ENCODE measurements around the gene HES3. TPM values are rescaled to one million over a fixed set of nuclear protein-coding genes. Genes with fewer than 3 reads are reported as not detected.

Gene HES3
- total RNA-seq, 1 experiment from 2014 or later = not detected

DNA sequence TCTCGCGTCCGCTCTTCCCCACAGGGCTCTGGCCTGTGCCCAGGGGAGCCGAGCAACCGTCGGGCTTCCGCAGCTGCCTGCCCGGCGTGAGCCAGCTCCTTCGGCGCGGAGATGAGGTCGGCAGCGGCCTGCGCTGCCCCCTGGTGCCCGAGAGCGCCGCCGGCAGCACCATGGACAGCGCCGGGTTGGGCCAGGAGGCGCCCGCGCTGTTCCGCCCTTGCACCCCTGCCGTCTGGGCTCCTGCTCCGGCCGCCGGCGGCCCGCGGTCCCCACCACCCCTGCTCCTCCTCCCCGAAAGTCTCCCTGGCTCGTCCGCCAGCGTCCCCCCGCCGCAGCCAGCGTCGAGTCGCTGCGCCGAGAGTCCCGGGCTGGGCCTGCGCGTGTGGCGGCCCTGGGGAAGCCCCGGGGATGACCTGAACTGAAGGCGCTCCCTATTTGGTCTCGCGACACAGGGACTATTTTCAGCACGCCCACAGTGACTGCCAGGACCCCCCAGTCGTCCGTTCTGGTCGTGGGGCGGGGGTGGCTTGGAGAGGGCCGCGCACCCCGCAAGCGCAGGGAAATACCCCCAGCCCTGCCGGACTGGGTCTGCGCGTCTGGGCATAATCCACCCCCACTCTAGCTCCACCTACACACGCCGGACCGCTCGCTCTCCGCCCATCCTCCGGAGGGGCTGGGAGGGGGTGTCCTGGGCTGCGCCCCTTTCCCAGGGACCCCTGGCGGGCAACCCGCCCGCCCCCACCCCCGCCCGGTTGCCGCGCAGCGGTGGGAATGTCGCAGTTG lies 1.3 kb downstream of the HES3 start:
- no peak overlapping the region; the same call in 1 of the 2 replicates for H3K9ac ChIP-seq (ENCODE audit: low read length)
- no peaks in the 10 kb centered on the region for H4K20me1 ChIP-seq (ENCODE audit: insufficient read depth)
- DNase-seq (ENCODE audit: low read depth, low spot score) (peak; percentile 57), ATAC-seq (peak; percentile 60)
- CTCF ChIA-PET = interaction anchor here (0.6 to 5.0 kb wide), 24 partner anchors 8 to 210 kb away, joined by 3 to 39 read pairs (median 5); partner anchors contain the start of genes HES2, ICMT and RNF207
- H3K27ac ChIP-seq (ENCODE audit: low read depth, low read length) = no peak overlapping the region
- H3K9me3 ChIP-seq (ENCODE audit: control insufficient read depth in 1 of 2, insufficient read depth in 1 of 2, low read depth in 1 of 2, low read length in 2 of 2) = no peaks in the 10 kb centered on the region
- H3K36me3 ChIP-seq (ENCODE audit: control insufficient read depth in 1 of 2, insufficient read depth in 2 of 2, low read length in 2 of 2) = no peaks in the 10 kb centered on the region
- RAD21 ChIA-PET (ENCODE audit: low non-redundant PET in 1 of 2, low total read pairs in 2 of 2, uncharacterized antibody in 2 of 2, unreplicated experiment in 2 of 2) = interaction anchor here (0.6 to 2.8 kb wide), 11 partner anchors 8 to 195 kb away, joined by 3 to 10 read pairs (median 5); partner anchors contain the start of gene ACOT7 (in 1 of the 2)
- TF ChIP-seq TCF7L2 (IDR thresholded peaks at IDR 0.05; ENCODE audit: borderline replicate concordance, extremely low read depth, insufficient read depth, insufficient read length) = peak; percentile 40
- TF ChIP-seq, protein P1, sequence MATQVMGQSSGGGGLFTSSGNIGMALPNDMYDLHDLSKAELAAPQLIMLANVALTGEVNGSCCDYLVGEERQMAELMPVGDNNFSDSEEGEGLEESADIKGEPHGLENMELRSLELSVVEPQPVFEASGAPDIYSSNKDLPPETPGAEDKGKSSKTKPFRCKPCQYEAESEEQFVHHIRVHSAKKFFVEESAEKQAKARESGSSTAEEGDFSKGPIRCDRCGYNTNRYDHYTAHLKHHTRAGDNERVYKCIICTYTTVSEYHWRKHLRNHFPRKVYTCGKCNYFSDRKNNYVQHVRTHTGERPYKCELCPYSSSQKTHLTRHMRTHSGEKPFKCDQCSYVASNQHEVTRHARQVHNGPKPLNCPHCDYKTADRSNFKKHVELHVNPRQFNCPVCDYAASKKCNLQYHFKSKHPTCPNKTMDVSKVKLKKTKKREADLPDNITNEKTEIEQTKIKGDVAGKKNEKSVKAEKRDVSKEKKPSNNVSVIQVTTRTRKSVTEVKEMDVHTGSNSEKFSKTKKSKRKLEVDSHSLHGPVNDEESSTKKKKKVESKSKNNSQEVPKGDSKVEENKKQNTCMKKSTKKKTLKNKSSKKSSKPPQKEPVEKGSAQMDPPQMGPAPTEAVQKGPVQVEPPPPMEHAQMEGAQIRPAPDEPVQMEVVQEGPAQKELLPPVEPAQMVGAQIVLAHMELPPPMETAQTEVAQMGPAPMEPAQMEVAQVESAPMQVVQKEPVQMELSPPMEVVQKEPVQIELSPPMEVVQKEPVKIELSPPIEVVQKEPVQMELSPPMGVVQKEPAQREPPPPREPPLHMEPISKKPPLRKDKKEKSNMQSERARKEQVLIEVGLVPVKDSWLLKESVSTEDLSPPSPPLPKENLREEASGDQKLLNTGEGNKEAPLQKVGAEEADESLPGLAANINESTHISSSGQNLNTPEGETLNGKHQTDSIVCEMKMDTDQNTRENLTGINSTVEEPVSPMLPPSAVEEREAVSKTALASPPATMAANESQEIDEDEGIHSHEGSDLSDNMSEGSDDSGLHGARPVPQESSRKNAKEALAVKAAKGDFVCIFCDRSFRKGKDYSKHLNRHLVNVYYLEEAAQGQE (IDR thresholded peaks at IDR 0.05; ENCODE audit: low read depth) = peak; percentile 95
- TF ChIP-seq POLR2AphosphoS5 (IDR thresholded peaks at IDR 0.05; ENCODE audit: low read depth, low read length) = peak; percentile 49; the same call in 1 of the 2 replicates
- TF ChIP-seq SIN3A (IDR thresholded peaks at IDR 0.05; ENCODE audit: low read depth) = peak; percentile 95
- no peak for TF ChIP-seq EZH2phosphoT487 (IDR thresholded peaks at IDR 0.05; ENCODE audit: borderline replicate concordance)
- peak; percentile 96 for TF ChIP-seq RAD21 (IDR thresholded peaks at IDR 0.05; ENCODE audit: low read depth)
- TF ChIP-seq, protein P2, sequence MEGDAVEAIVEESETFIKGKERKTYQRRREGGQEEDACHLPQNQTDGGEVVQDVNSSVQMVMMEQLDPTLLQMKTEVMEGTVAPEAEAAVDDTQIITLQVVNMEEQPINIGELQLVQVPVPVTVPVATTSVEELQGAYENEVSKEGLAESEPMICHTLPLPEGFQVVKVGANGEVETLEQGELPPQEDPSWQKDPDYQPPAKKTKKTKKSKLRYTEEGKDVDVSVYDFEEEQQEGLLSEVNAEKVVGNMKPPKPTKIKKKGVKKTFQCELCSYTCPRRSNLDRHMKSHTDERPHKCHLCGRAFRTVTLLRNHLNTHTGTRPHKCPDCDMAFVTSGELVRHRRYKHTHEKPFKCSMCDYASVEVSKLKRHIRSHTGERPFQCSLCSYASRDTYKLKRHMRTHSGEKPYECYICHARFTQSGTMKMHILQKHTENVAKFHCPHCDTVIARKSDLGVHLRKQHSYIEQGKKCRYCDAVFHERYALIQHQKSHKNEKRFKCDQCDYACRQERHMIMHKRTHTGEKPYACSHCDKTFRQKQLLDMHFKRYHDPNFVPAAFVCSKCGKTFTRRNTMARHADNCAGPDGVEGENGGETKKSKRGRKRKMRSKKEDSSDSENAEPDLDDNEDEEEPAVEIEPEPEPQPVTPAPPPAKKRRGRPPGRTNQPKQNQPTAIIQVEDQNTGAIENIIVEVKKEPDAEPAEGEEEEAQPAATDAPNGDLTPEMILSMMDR (IDR thresholded peaks at IDR 0.05 in 2 of 3, conservative IDR thresholded peaks at IDR 0.05 in 1 of 3; ENCODE audit: borderline replicate concordance in 1 of 3, insufficient read depth in 1 of 3, low read depth in 2 of 3, low read length in 2 of 3) = peak; percentile 76 to 87 (median 84)
- TF ChIP-seq, protein P3, sequence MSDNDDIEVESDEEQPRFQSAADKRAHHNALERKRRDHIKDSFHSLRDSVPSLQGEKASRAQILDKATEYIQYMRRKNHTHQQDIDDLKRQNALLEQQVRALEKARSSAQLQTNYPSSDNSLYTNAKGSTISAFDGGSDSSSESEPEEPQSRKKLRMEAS (IDR thresholded peaks at IDR 0.05) = peak; percentile 88
- no peak; the same call in 1 of the 2 replicates for TF ChIP-seq CBX3 (IDR thresholded peaks at IDR 0.05; ENCODE audit: low read depth)
- no peak for TF ChIP-seq SP1 (IDR thresholded peaks at IDR 0.05; ENCODE audit: low read depth)
- no peak for TF ChIP-seq EZH2 (IDR thresholded peaks at IDR 0.05)
- peak; percentile 43 for TF ChIP-seq YY1 (IDR thresholded peaks at IDR 0.05; ENCODE audit: extremely low read depth, insufficient replicate concordance, low read depth, low read length)
- peak; percentile 42; the same call in 1 of the 2 replicates for TF ChIP-seq ZFX (IDR thresholded peaks at IDR 0.05)
- TF ChIP-seq EGR1 (IDR thresholded peaks at IDR 0.05; ENCODE audit: low read depth) = 0 out of 2 replicates have a peak, but pooled peaks have one; percentile 30
- H3K79me2 ChIP-seq (ENCODE audit: insufficient read depth, low read length) = no peaks in the 10 kb centered on the region
- H3K9me2 ChIP-seq (ENCODE audit: insufficient read depth) = no peaks in the 10 kb centered on the region
- peak overlapping the region; percentile 45 for H2AFZ ChIP-seq (ENCODE audit: low read depth, low read length, poor library complexity, severe bottlenecking)
- H3K4me3 ChIP-seq (replicated peaks in 1 of 2; ENCODE audit: low read depth in 1 of 2, low read length in 2 of 2) = peak overlapping the region; percentile 45 to 55
- no peaks in the 10 kb centered on the region for H3K27me3 ChIP-seq (ENCODE audit: insufficient read depth, low read length)
- intact Hi-C loops (cut with micrococcal nuclease) = loop anchor here (1.0 to 5.0 kb wide), 4 partner anchors 40 to 962 kb away; no protein-coding TSS in a partner anchor
- POLR2A ChIA-PET = no interaction called here
- BruUV-seq (replicated peaks) = no TSS peak
- H3K4me1 ChIP-seq (ENCODE audit: control insufficient read depth in 1 of 2, insufficient read depth in 2 of 2, low read length in 2 of 2) = peaks cover 19 to 51% of the 10 kb centered on the region in 2 experiments; a peak in 3 of 4 replicates
- peak overlapping the region; percentile 90 for H3K4me2 ChIP-seq (ENCODE audit: low read length)
